H1 (cell line): Measurements from ENCODE around the gene OSR1. TPM values are rescaled to one million over a fixed set of nuclear protein-coding genes. Genes with fewer than 3 reads are reported as not detected.

Source experiments
- PHF8 ChIP-seq: fragments of 200-600 bp; sonication (generic); conservative IDR thresholded peaks from 2 replicates; pipeline ENCODE4 v1.7.1; 2012; ENCODE audit warnings: low read depth, mild to moderate bottlenecking, inconsistent platforms, low read length, moderate library complexity
- polyA plus RNA-seq, 7 experiments: library from polyadenylated mRNA; depleted of rRNA in 3 of 7; stranded (reverse) in 5 of 7; unstranded in 2 of 7; fragments of >200 nt in 5 of 7; fragments of 200-250 nt in 2 of 7; gene quantifications; 1 replicate in 5 of 7; 2 replicates in 1 of 7; 4 replicates in 1 of 7; pipeline versions ENCODE4 v1.2.1 to v1.2.3, GENCODE V29; 2011 to 2013; ENCODE audit warnings: missing spikeins in 2 of 7, mixed read lengths in 2 of 7
- total RNA-seq: library from RNA; stranded (reverse); fragmentation: NEBNext Ultra II Directional; extraction: Animal tissue kit (Norgen Biotek cat#: 25700); gene quantifications from 2 replicates; pipeline ENCODE4 v1.2.1, GENCODE V29; 2021

OSR1 gene
- total and polyA plus RNA-seq, 2 of the 8 experiments (the other 6 are each of a cell fraction or from before 2014, with no cell fraction given) = 0.05 to 0.22 TPM

GRCh38 chr2:19365126-19365525 is 6.7 kb upstream of the OSR1 start (continued):
- no peak for TF ChIP-seq PHF8
